KOPT-K1 (cell line): ENCODE results near the gene RAD52.

Experiments used
- H3K27ac ChIP-seq: fragments of 200-600 bp; sonication (generic); 2 replicates; pipeline ENCODE4 v1.5.1; 2016; ENCODE audit warnings: antibody characterized with exemption, mild to moderate bottlenecking, low read depth, low read length; ENCODE audit not compliant: poor library complexity, severe bottlenecking
- H3K36me3 ChIP-seq: fragments of 200-600 bp; sonication (generic); 2 replicates; pipeline ENCODE4 v1.5.1; 2017; ENCODE audit warnings: antibody characterized with exemption, mild to moderate bottlenecking, low read length, moderate library complexity; ENCODE audit not compliant: insufficient read depth
- H3K9me3 ChIP-seq: fragments of 200-600 bp; sonication (generic); 2 replicates; pipeline ENCODE4 v1.5.1; 2017; ENCODE audit warnings: antibody characterized with exemption, low read length, mild to moderate bottlenecking; ENCODE audit not compliant: insufficient read depth, poor library complexity, severe bottlenecking

The RAD52 gene

DNA sequence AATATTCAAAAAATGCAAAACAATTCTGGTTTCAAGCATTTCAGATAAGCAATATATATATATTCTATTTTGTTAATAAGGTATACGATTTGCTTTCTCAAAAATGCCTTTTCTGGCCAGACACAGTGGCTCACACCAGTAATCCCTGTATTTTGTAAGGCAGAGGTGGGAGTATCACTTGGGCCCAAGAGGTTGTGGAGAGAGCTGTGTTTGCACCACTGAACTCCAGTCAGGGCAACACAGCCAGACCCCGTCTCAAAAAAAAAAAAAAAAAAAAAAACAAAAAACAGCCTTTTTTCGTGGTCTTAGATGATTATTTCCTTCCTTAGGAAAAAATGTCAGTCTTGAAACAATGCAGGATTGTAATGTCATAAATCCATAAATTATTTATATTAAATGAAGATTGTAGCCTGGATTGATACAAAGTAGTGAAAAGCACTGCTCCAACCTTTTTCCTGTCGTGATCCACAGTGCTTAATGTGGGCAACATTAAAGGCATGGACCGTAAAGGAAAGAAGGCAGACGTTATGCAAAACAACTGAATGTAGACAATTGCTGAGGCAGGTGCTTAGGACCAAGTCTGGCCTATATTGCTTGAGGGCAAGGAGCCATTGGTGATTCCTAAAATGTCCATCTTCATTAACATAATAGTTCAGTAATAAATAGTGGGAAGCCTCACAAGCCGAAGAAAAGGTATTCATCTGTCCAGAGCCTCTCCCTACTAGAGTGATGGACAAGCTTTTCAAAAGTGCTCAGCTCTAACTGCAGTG, 36.8 kb downstream of the RAD52 start:
- Histone ChIP-seq H3K36me3 (peaks cover 100% of the 10 kb centered on the region), H3K27ac (no peak overlapping the region), H3K9me3 (no peaks in the 10 kb centered on the region)

DNA sequence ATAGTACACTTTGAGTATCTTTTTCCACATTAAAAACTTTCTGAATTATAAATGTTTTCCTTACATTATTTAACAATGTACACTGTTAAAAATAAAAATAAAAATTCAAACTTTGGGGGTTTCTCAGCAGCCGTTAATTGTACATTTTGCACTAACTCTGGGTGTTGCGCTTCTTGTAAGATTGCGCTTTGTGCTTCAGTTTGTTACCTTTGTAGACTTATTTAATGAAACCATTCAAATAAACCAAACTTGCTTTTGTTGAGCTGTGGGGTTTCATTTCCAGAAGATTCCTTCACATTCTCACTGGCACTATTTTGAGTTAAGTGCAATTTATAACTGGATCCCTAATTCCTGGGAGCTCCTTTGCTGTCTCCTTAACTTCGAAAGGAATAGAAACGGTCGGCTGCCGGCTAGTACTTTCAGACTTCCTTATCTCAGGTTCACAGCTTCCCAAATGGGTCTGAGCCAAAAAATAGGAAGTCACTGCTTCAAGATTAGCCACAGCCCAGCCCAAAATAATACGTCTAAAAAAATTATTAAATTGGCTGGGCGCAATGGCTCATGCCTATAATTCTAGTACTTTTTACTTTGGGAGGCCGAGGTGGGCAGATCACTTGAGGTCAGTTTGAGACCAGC, 38.2 kb downstream of the RAD52 start:
- no peaks in the 10 kb centered on the region for H3K9me3 ChIP-seq
- no peak overlapping the region for H3K27ac ChIP-seq
- peaks cover 100% of the 10 kb centered on the region for H3K36me3 ChIP-seq

DNA sequence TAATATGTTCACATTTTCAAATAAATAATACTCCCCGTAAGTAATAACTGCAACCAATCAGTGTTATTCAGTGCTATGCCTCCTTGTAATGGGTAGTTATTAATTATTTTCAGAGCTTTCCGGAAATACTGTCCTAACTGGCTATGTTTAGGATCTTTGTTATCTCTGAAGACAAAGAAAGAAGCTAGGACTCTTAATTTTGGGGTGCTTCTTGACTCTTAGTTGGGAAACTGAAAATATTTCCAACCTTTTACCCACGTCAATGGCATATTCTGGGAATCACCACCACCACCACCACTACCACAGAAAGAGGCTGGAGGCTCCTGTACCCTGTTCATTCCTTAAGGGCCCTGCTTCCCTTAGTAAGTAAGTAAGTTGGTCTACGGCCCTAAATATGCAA, 39.1 kb downstream of the RAD52 start:
- Histone ChIP-seq H3K9me3 (no peaks in the 10 kb centered on the region), H3K36me3 (peaks cover 100% of the 10 kb centered on the region), H3K27ac (no peak overlapping the region)

DNA sequence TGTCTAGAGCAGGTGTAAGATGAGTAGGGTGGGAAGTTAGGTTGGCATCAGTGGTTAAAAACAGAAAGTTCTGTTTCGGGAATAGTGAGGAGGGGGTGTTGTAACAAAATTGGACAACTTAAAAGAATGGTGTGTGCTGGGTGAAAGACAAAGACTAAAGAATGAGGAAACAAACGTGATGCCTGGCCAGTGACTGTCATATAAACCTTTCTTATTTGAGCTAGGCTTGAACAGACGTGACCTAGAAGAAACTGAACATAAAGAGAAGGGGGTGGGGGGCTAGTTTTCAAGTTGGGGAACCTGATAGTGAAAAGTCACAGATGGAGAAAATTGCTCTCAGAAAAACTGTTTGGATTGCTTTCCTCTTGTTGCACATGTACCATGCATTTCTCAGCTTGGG, 39.6 kb downstream of the RAD52 start:
- Histone ChIP-seq H3K9me3 (no peaks in the 10 kb centered on the region), H3K27ac (no peak overlapping the region), H3K36me3 (peaks cover 100% of the 10 kb centered on the region)

DNA sequence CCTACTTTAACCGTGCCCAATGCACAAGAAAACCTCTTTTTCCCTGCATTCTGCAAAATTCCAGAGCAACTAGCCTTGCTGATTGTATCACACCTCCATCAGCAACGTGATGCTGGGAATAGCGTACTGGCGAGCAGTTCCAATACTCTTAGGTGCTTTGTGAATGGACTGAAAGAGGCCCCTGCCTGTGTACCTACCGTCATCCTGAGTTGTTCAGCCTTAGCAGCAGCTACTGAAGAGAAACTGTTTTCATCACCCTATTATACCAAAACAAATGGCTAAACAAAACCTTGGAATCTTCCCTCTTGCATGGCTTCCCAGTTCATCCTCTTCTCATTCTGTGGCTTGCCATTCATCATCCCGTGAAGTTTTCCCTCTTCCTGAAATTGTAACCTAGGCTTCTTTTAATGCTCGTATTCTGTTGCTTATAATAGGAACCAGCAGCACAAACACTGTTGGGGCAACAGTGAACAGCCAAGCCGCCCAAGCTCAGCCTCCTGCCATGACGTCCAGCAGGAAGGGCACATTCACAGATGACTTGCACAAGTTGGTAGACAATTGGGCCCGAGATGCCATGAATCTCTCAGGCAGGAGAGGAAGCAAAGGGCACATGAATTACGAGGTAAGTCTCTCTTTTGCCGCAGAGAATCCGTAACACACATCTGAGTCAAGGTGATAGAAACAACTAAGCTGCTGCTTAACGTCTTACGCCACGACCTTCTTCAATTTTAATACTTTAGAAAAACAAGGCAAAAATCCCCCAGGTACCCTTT, 41.9 kb downstream of the RAD52 start:
- Histone ChIP-seq H3K36me3 (peaks cover 100% of the 10 kb centered on the region), H3K27ac (no peak overlapping the region), H3K9me3 (no peaks in the 10 kb centered on the region)

DNA sequence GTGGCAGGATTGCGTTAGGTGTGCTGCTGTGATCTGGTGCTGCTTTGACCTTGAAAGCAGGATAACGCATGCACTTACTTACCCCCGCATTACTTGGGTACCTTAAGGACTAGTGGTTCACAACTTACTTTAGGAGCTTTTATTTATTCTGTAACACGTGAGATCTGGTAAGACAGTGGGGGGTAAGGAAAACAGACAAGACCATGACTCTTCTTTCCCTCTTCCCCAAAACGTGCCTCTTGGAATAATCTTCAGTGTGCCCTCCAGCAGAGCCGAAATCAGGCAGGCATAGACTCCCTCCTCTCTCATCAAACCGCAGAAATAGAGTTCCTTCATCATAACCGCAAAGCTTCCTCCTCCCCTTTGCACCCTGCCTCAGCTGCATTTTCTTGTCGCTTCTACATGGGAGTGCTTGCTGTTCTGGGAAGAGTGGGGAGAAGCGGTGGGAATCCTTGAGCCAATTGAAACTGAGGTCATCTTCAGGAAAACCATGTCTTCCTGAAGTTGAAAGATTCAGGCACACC, 43.4 kb downstream of the RAD52 start:
- H3K9me3 ChIP-seq, result no peaks in the 10 kb centered on the region
- H3K27ac ChIP-seq, result peak overlapping the region; percentile 22
- H3K36me3 ChIP-seq, result peaks cover 100% of the 10 kb centered on the region

DNA sequence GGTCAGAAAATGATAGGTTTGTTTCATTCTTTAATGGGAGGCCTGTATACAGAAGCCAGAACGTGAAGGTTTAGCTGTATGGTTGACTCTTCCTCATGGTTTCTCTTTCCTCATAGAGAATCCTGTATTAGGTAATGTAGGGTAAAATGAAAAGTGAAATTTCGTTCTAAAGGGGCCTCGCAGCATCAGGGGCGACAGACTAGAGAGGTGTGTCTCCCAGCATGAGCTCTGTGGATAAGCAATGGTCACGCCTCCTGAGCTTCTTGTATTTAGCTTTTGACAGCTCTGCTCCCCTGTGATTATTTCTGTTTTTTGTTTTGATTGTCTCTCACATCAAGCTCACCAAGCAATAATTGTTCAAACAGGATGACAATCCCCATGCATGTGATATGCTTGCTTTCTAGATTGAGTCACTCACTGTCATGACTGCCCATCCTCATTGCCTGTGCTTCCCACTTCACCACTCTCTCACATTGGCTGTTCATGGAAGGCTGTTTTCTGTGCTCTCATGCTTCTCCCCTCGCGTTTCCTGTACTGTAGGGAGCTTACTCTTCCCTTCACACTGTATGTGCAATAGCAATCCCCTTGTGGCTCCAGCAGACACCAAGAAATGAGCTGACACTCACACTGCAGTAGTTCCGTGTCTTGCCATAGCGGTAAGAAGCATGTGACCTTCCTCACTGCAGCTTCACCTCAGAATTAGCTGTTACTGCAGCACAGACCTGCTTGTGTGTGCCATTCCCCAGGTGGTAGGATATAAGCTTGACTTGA, 44.0 kb downstream of the RAD52 start:
- Histone ChIP-seq H3K9me3 (no peaks in the 10 kb centered on the region), H3K27ac (peak overlapping the region; percentile 22), H3K36me3 (peaks cover 100% of the 10 kb centered on the region)

DNA sequence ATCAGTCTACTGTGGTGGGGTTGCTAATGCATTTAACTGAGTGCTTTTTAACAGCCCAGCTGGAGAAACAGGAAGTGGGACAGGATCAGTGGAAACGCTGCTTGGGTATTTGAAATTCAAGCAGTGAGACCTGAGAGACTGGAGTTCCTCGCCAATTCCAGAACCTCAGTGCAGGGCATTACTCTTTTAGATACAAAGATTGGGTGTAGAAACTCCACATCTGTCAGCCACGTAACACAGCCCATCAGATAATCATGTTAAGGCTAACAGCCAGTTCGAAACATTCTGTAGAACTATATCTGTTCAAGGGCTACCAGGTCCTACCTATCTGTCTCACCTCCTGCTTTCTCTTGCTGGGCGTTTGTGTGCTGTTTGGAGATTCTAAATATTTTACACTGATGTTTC, 45.5 kb downstream of the RAD52 start:
- Histone ChIP-seq H3K36me3 (peaks cover 100% of the 10 kb centered on the region), H3K9me3 (no peaks in the 10 kb centered on the region), H3K27ac (peak overlapping the region; percentile 15)

GRCh38 chr12:903055-903454, 46.4 kb downstream of the RAD52 start:
- peaks cover 98% of the 10 kb centered on the region for H3K36me3 ChIP-seq
- no peaks in the 10 kb centered on the region for H3K9me3 ChIP-seq
- no peak overlapping the region for H3K27ac ChIP-seq

DNA sequence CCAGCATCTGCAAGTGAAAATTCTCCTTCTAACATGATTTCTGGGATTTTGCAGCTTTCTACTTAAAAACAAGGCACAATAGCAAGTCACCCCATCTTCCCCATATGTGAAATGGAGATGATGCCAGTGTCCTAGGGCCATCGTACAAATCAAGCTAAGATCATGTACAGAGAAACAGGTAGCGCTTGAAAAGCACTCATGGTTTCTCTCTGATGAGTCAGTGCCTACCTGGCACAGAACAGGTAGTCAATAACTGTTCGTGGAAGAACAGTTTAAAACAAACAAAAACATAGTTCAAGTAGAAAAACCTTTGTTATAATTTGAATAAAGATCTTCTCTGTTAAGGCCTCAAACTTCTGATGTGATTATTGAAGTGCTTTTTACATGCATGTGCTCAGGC, 46.9 kb downstream of the RAD52 start:
- no peak overlapping the region for H3K27ac ChIP-seq
- H3K36me3 ChIP-seq, result peaks cover 98% of the 10 kb centered on the region
- no peaks in the 10 kb centered on the region for H3K9me3 ChIP-seq

DNA sequence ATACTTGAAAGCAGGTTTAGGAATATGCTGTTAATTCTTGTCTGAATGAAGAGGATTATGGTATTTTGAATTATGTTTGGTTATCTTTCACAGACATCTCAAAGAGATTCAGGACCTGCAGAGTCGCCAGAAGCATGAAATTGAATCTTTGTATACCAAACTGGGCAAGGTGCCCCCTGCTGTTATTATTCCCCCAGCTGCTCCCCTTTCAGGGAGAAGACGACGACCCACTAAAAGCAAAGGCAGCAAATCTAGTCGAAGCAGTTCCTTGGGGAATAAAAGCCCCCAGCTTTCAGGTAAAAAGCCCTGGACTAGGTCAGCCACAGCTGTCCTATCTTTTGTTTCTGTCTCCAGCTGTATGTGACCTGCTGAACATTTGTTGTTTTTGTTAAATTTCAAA, 52.1 kb downstream of the RAD52 start:
- Histone ChIP-seq H3K9me3 (no peaks in the 10 kb centered on the region), H3K27ac (no peak overlapping the region), H3K36me3 (peaks cover 96% of the 10 kb centered on the region)

DNA sequence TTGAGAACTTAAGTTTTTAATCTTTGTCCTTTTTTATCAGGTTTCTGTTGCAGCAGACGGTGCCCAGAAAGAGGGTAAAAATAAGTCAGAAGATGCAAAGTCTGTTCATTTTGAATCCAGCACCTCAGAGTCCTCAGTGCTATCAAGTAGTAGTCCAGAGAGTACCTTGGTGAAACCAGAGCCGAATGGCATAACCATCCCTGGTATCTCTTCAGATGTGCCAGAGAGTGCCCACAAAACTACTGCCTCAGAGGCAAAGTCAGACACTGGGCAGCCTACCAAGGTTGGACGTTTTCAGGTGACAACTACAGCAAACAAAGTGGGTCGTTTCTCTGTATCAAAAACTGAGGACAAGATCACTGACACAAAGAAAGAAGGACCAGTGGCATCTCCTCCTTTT, 53.5 kb downstream of the RAD52 start:
- no peak overlapping the region for H3K27ac ChIP-seq
- H3K36me3 ChIP-seq, result peaks cover 93% of the 10 kb centered on the region
- H3K9me3 ChIP-seq, result no peaks in the 10 kb centered on the region

DNA sequence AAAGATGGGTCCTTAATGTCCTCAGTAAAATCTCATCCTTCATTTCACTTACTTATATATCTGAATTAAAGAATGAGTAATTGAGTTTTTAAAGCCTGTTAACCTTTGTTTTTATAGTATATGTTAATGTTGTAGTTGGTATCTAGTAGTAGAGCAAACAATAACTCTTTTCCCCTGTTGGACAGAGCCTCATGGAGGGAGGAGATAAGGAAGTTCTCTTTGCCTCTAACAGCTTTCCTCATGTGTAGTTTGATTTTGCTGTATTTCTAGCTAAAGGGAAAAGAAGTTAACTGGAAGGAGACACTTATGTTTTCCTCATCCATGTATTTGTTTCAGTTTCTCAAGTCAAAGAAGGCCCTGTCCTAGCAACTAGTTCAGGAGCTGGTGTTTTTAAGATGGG, 55.3 kb downstream of the RAD52 start:
- Histone ChIP-seq H3K36me3 (peaks cover 93% of the 10 kb centered on the region), H3K27ac (no peak overlapping the region), H3K9me3 (no peaks in the 10 kb centered on the region)

DNA sequence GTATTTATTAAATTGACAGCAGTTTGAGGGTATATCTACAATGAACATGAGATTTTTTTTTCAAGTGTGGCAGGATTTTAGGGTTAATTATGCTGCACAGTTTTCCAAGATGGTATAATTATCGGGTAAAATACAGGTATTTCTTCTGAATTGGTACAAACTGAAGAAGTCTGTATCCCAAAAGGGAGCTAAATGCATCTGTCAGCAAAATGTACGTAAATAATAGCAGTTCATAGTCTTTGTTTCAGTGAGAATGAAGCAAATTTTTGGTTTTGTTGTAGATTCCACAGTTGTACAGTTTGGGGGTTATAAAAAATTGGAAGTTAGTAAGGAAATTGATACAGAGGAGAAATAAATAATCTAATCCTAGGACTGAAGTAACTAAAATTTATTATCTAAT, 63.3 kb downstream of the RAD52 start:
- Histone ChIP-seq H3K9me3 (no peaks in the 10 kb centered on the region), H3K27ac (no peak overlapping the region), H3K36me3 (peaks cover 100% of the 10 kb centered on the region)

GRCh38 chr12:885701-886100, 63.8 kb downstream of the RAD52 start:
- no peak overlapping the region for H3K27ac ChIP-seq
- peaks cover 100% of the 10 kb centered on the region for H3K36me3 ChIP-seq
- H3K9me3 ChIP-seq, result no peaks in the 10 kb centered on the region
